NCI-H2227 (cell line): Measurements from ENCODE around the gene AS3MT.
A peak's percentile ranks its signal among the peaks of the same experiment; 100 is the strongest.
"Not testable (repeated sequence)": the region's sequence is repeated elsewhere in the genome, so short reads cannot be mapped to it uniquely, and the experiment has no call there.

ENCODE experiments used
- DNase-seq: peaks from one replicate; lab custom pipeline; 2025; ENCODE audit not compliant: unreplicated experiment; lab: John Stamatoyannopoulos, UW

Gene AS3MT

GRCh38 chr10:102869258-102870198, at the start of gene AS3MT:
AS3MT (plus strand) TSS chr10:102869470; CDS start chr10:102869593, 123 bp downstream.
- peak; percentile 77 for DNase-seq

GRCh38 chr10:102820008-102820407, 49.3 kb upstream of the AS3MT start:
- not testable (repeated sequence) for DNase-seq

GRCh38 chr10:102822222-102822621, 47.0 kb upstream of the AS3MT start:
- DNase-seq: no peak

GRCh38 chr10:102824664-102825063, 44.6 kb upstream of the AS3MT start:
- DNase-seq: no peak

GRCh38 chr10:102826148-102826796, 43.0 kb upstream of the AS3MT start:
- DNase-seq: no peak

GRCh38 chr10:102827597-102827975, 41.7 kb upstream of the AS3MT start:
- DNase-seq: no peak

GRCh38 chr10:102831322-102832071, 37.8 kb upstream of the AS3MT start:
- no peak for DNase-seq

GRCh38 chr10:102832248-102832647, 37.0 kb upstream of the AS3MT start:
- no peak for DNase-seq

- DNase-seq: no peak
Measured at GRCh38 chr10:102832987-102833386, 36.3 kb upstream of the AS3MT start.

GRCh38 chr10:102834143-102834542, 35.1 kb upstream of the AS3MT start:
- DNase-seq: peak; percentile 32

GRCh38 chr10:102835007-102835482, 34.2 kb upstream of the AS3MT start:
- DNase-seq: peak; percentile 73

GRCh38 chr10:102837230-102837721, 32.0 kb upstream of the AS3MT start, which contains the start of gene CYP17A1:
CYP17A1 (minus strand) TSS chr10:102837413; CDS start chr10:102837361, 52 bp downstream.
- DNase-seq: no peak

- DNase-seq: not testable (repeated sequence)
Measured at GRCh38 chr10:102838276-102838927, 30.9 kb upstream of the AS3MT start.

GRCh38 chr10:102841827-102842345, 27.4 kb upstream of the AS3MT start:
- DNase-seq: no peak

- not testable (repeated sequence) for DNase-seq
Measured at GRCh38 chr10:102843139-102843538, 26.1 kb upstream of the AS3MT start.

- not testable (repeated sequence) for DNase-seq
Measured at GRCh38 chr10:102844190-102844776, 25.0 kb upstream of the AS3MT start.

GRCh38 chr10:102845352-102845902, 23.8 kb upstream of the AS3MT start:
- DNase-seq: no peak

- DNase-seq: no peak
Measured at GRCh38 chr10:102850025-102850518, 19.2 kb upstream of the AS3MT start.

GRCh38 chr10:102853237-102853636, 16.0 kb upstream of the AS3MT start:
- DNase-seq: not testable (repeated sequence)
